Activated naive CD4-positive, alpha-beta T cell (primary cell): ENCODE measurements around the gene MBNL1.

Experiments
- DNase-seq, 4 experiments: peaks; one replicate each; lab custom pipeline; 2025; lab: John Stamatoyannopoulos, UW

Gene MBNL1

DNA sequence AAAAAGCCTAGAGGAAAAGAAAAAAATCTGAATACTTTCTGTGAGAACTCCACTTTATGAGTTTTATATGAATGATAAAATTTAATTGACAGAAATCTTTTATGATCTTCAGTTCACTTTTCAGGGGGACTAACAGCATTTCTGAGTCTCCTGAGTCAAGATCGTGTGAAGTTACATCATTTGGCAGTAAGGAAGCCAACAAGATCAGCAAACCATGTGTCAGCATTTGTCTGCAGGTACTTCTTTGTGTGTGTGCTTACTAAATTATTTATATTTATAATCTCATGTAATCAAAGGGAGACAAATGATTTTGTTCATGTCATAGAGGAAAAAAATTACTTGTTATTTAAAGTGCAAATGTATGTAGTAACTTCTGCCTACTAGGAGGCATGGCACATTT lies 217.6 kb downstream of the MBNL1 start:
- no peak for DNase-seq

DNA sequence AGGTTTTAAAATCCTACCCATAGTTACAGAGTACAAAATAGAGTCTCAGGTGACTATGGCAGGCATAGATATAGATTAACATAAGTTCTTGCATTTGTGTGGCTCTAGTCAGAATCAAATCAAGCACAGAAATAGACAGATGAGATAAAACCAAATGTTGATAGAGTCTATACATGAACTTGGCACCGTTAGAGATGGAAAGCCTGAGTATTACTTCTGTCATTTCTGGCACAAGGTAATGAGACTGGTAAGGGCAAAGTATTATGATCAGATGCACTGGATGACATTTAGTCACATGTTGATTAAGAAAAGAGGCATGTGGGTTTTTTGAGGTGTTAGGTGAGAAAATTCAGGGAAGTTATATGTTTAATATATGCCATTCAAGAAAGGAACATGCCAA lies 219.7 kb downstream of the MBNL1 start:
- no peak for DNase-seq

DNA sequence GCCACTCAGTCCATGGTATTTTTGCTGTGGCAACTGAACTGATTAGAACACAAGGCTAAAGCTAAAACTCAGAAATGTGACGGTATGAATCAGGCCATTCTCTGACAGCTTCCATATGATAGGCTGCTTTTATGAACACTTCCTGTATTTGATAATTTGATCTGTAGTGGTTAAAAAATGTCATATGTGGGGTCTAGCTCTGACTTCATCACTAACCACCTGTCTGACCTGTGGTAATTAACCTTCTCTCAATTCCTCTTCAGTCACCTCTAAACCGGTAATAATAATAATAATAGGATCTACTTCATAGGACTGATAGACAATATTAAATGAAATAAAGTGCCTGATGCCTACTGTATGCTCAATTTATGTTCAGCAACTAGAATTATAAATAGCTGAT lies 223.2 kb downstream of the MBNL1 start:
- DNase-seq = no peak

DNA sequence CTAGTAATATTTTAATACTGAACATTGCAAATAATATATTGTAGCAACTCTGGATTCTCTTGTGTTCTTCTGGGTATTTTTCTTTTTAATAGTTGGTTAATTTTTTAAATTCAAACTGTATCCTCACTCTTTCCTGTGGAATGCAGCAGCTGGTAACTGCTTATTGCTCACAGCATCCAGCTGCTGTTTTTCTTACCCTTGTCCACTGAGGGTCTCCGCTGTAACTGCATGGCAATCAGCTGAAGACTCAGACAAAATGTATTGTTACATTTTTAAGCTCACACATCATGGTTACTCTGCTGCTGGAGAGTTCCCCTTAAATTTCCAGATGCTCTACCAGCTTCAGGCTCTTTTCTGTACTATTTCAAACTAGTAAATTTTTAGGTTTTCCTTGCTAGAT lies 227.6 kb downstream of the MBNL1 start:
- no peak for DNase-seq

DNA sequence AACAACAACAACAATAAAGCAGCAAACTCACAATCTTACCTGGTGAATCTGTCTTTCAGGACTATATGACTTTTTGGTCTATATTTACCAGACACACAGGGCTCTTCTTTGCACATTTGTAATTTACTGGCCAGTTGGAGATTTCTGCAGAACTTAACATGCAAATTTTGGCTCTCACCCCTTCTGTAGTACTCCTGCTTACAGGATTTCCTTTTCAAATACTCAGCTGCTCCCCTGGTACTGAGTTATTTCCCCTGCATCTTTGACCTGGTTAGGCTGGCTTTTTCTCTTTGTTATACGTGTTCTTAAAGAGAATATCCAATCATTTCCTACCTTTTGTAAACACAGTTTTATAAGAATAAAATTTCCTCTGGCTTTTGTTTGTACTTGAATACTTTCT lies 228.0 kb downstream of the MBNL1 start:
- no peak for DNase-seq

DNA sequence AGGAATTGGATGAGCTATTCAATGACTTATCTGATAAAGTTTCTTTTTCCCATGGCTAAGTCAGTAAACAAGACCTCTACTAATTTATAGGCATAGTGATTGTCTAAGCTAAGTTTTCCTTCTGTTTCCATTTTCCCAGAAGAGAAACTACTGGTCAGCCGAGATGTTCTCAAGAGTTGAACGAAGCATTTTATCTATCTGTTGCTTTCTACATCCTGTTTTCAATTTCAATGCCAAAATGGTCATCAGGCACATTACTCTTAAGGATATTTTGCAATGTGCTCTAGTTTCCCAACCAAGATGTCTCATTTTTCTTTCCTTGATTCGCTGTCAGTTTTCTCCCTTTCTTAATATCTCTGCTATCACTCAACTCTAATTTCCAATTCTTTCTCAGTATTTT lies 228.7 kb downstream of the MBNL1 start:
- no peak for DNase-seq

DNA sequence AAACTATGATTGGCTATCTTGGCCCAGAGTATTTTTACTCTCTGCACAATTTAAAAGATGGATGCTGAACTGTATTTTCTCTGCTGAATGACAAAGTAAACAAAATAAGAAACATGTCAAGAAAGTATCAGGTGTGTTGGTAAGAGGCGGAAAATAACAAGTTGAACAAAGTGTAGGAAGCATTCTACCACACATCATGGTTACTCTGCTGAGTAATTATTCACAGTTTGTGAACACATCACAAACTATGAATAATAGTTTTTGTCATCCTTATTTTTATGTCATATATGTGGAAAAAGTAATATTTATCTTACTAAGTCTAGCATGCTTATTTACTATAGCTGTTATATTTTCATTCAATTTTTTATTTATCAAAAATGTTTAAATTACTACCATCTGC lies 229.2 kb downstream of the MBNL1 start:
- no peak for DNase-seq

DNA sequence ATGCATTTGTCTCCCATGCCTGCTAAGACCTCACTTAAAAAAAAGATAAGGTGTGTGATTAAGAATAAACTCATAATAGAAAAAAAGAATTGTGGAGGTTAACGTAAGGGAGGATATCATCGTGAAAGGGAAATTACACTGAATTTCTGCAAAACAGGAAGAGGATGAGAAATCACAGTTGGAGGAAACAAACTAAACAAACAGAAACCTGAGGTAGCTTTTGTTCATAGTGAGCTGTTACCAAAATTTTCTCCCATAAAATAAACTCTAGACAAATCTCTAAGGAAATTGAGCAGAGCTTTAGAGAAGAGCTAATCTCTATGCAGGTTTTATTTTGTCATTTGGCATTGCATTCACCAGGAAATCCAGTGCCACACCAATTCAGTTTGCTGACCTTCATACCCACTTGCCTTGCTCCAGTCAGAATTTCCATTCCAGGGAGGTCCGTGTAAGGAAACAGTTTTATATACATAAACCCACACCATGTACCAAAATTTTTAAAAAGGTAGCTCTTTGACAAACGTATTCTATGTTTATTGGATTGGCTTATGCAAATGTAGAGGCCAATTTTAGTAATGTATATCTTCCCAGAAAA lies 231.2 kb downstream of the MBNL1 start:
- no peak for DNase-seq

DNA sequence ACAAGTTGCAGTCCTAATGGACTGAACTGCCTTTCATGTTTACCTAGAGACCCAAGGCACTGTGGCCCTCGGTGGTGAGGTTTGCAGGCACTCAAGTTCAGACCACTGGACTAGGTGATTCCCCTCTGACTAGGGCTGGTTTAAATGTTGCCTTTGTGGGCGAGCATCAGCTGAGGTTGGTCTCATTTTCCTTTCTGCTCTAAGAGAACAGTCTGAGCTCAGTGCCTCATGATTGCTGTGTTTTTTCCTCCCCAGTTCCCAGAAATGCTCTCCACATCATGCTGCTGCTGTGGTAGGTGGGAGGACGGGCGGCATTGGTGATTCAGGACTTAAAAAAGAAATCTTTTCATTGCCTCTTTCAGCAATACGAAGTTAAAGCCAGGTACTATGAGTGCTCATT lies 237.2 kb downstream of the MBNL1 start:
- DNase-seq = no peak

DNA sequence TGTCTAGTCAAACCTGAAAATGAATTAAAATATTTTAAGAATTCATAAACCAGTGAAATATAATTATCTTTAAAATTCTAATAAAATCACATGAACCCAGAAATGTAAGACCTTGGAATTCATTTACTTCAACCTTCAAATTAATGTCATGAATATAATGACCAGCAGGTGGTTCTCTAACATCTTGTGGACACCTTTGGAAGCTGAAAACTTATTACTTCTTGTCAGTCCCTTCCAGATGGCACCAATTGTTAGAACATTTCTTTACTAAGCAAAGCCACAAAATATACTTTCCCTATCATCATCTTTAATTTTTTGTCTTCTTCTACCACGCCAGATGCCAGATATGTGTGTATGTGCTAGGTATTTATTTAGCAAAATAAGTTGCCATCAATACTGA lies 240.0 kb downstream of the MBNL1 start:
- DNase-seq = no peak

DNA sequence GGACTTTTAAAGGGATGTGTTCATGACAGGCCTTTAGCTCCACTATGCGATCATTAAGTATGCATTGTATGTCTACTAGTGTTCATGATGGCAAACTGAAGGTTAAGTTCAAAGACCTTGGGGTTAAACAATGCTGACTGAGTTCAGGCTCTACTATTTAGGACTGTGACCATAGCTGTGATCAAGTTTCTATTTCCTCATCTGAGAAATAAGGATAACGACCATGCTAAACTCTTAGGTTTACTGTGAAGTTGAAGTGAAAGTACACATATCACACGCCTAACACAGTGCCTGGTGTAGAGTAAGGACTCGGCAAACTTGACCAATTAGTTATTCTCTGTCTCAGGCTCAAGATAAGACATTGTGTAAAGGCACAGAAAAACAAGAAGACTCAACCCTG lies 243.2 kb downstream of the MBNL1 start:
- DNase-seq = no peak

DNA sequence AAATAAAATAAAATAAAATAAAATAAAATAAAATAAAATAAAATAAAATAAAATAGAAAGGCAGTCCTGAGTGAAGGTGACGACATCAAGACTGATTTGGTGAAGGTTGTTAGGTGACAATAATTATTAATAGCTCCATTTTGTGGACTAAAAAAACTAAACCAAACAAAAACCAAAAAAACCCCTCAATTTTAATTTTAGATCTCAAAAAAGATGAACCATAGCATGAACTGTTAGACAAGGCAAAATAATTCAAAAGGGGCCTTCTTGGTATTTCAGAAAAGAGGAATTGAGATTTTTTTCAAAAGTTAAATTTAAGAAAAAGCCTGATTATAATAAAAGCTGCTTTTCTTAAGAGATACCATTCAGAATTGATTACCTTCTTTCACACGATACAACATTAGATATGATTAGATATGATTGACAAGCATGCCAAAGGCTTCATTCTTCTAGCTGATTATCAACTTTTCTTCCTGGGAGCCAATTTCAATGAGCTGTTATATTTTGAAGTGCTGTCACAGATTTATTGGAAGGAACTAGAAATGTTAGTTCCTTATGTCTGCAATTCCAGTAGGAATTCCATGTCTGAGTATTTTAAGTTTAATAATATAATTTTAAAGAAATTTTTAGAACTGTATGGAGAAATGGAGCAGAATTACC lies 244.7 kb downstream of the MBNL1 start:
- DNase-seq = no peak
